Adrenal gland (tissue), 12 donors: ENCODE data around the gene DENND1C. TPM values are rescaled to one million over a fixed set of nuclear protein-coding genes. Genes with fewer than 3 reads are reported as not detected.

ENCODE experiments used
- DNase-seq, 7 donors: peaks; one replicate each; pipeline ENCODE4 v3.0.0-alpha.2; 2019 to 2020
- H3K27ac ChIP-seq, 5 donors: fragments of 200-600 bp; sonication (generic) in 4 of 5; 1 replicate in 3 of 5; 2 replicates in 2 of 5; pipeline versions ENCODE4 v1.5.1 to v1.8.0; 2016 to 2020; ENCODE audit warnings: mild to moderate bottlenecking in 1 of 5
- H3K27me3 ChIP-seq: fragments of 200-600 bp; 2 replicates; pipeline ENCODE4 v1.8.0; 2021
- H3K36me3 ChIP-seq, 2 donors: fragments of 200-600 bp; replicated peaks in 1 of 2; 1 replicate in 1 of 2; 2 replicates in 1 of 2; pipeline versions ENCODE4 v1.5.1 to v1.8.0; 2018 to 2022
- H3K4me1 ChIP-seq, 2 donors: fragments of 200-600 bp; replicated peaks in 1 of 2; 1 replicate in 1 of 2; 2 replicates in 1 of 2; pipeline versions ENCODE4 v1.5.1 to v1.8.0; 2018 to 2021
- H3K4me3 ChIP-seq, 4 donors: fragments of 200-600 bp; sonication (generic) in 3 of 4; one replicate each; pipeline ENCODE4 v1.5.1; 2016 to 2018
- H3K9me3 ChIP-seq, 3 donors: fragments of 200-600 bp; sonication (generic) in 1 of 3; replicated peaks in 1 of 3; 1 replicate in 2 of 3; 2 replicates in 1 of 3; pipeline versions ENCODE4 v1.5.1 to v1.8.0; 2016 to 2021
- CTCF ChIP-seq, 6 experiments: fragments of 450-650 bp in 4 of 6; fragments of 200-600 bp in 2 of 6; sonication (generic) in 1 of 6; IDR thresholded peaks; 1 replicate in 5 of 6; 2 replicates in 1 of 6; pipeline versions ENCODE4 v1.5.1 to v1.8.0; 2016 to 2021; ENCODE audit warnings: antibody characterized with exemption in 6 of 6, mild to moderate bottlenecking in 2 of 6, moderate library complexity in 1 of 6
- POLR2A ChIP-seq, 2 donors: fragments of 450-650 bp; IDR thresholded peaks; one replicate each; pipeline ENCODE4 v1.6.1; 2017; ENCODE audit warnings: antibody characterized with exemption in 2 of 2, mild to moderate bottlenecking in 2 of 2, moderate library complexity in 1 of 2
- WGBS, 4 donors: extraction: QIAGEN DNeasy Blood & Tissue Kit in 2 of 4; methylation state at CpG; one replicate each; pipeline versions ENCODE4 v1.1.5 to v1.1.7; 2013 to 2017; 5-methylcytosine and 5-hydroxymethylcytosine counted together
- intact Hi-C, 2 donors: fragments of 100-400 bp; cut with DNase I; formaldehyde crosslinking; loops; one replicate each; pipeline versions ENCODE4 v1.14.1 to v1.15.0; 2022 to 2023
- polyA plus RNA-seq, 3 donors: library from polyadenylated mRNA; stranded (reverse); fragments of 200-250 nt in 2 of 3; fragments of 350-450 nt in 1 of 3; fragmentation: Illumina TruSeq in 1 of 3; extraction: RNeasy Lipid Tissue Mini Kit (QIAGEN cat#74804) in 1 of 3; gene quantifications; one replicate each; pipeline ENCODE4 v1.2.3, GENCODE V29; 2013 to 2014
- total RNA-seq, 9 donors: library from RNA; depleted of rRNA in 4 of 9; stranded (reverse); fragments of >200 nt in 4 of 9; fragments of 120-200 nt in 1 of 9; fragmentation: NEBNext Ultra II Directional in 1 of 9; extraction: Animal tissue kit (Norgen Biotek cat#: 25700) in 1 of 9; gene quantifications; one replicate each; pipeline versions ENCODE4 v1.1.0 to v1.2.4, GENCODE V29; 2013 to 2023
- donor health status: healthy with polysubstance abuse.
- donor health status: Bipolar disorder and iron deficiency.
- donor health status: DM: yes; HTN: yes; CAD: no.
- donor health status: DM: no; HTN: no; CAD: no.
- donor health status: DM: no; HTN: no; CAD: no.
- donor health status: DM: yes; HTN: yes; CAD: no.

The DENND1C gene
- total and polyA plus RNA-seq, 12 donors: 0.66 to 12.1 (median 4.4) TPM

GRCh38 chr19:6427131-6427530 is 54.5 kb downstream of the DENND1C start:
- Histone ChIP-seq H3K27ac (no peak overlapping the region), H3K9me3 (no peaks in the 10 kb centered on the region), H3K4me1 (peaks cover 3 to 15% of the 10 kb centered on the region in 2 donors), H3K36me3 (no peaks in the 10 kb centered on the region), H3K4me3 (no peak overlapping the region), H3K27me3 (no peaks in the 10 kb centered on the region)
- TF ChIP-seq POLR2A (IDR thresholded peaks at IDR 0.05): no peak
- TF ChIP-seq CTCF (IDR thresholded peaks at IDR 0.05): no peak
- DNase-seq: peak in 1 of 7 donors; percentile 29
- intact Hi-C loops: no loop called here
- 88 to 95% (median 94%) methylated on average over 14 to 18 of the region's 18 CpGs for whole genome bisulfite sequencing, 4 donors

GRCh38 chr19:6425732-6426620 is 55.6 kb downstream of the DENND1C start:
- H3K4me3 ChIP-seq: peak overlapping the region in 1 of 4 donors; percentile 15
- H3K4me1 ChIP-seq: peaks cover 3 to 25% of the 10 kb centered on the region in 2 donors
- peak in 3 of 7 donors; percentile 38 to 67 (median 45) for DNase-seq
- peaks cover 0 to 9% of the 10 kb centered on the region in 2 donors for H3K36me3 ChIP-seq
- no peaks in the 10 kb centered on the region for H3K27me3 ChIP-seq
- TF ChIP-seq POLR2A (IDR thresholded peaks at IDR 0.05): no peak
- TF ChIP-seq CTCF (IDR thresholded peaks at IDR 0.05): peak in 2 of 6 experiments; percentile 2 to 10
- intact Hi-C loops: no loop called here
- H3K27ac ChIP-seq: peak overlapping the region in 4 of 5 donors; percentile 33 to 88 (median 78)
- WGBS, 4 donors: 93 to 99% (median 94%) methylated on average over 15 to 21 of the region's 21 CpGs
- H3K9me3 ChIP-seq: no peaks in the 10 kb centered on the region

DNA sequence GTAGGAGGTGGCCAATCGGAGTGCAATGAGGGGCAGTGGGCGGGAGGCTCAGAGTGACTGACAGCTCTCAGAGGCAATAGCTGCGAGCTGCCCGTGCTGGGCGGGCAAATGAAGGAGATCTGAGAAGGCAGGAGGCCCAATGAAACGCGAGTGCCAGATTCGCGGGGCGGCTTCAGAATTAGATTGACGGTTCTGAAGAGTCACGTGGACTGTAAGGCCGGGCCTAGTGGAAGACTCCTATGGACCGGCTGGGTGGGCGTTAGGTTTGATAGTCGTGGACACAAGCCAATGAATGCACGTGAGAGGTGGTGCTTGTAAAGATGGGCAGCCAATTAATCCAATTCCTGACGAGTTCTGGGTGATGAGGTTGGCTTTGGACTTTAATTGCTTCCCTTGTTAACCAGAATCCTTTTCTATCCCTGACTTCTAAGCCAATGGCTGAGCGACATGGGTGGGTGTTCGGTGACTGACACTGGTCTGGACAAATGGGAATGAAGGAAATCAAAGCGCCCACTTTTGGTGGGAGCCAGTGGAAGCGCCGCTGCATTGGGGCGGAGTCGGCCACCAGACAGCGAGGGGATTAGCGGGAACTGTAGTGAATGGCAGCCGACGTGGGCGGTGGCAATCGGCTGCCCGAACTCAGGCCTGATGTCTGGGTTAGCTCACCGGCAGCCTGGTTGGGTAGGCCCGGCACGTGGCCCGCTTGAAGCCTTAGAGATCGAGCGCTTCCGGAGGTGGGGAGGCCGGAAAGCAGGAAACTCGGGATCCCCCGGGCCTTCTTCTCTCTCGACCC is 56.5 kb downstream of the DENND1C start:
- intact Hi-C loops: no loop called here
- TF ChIP-seq CTCF (IDR thresholded peaks at IDR 0.05) (no peak), POLR2A (IDR thresholded peaks at IDR 0.05) (no peak)
- no peaks in the 10 kb centered on the region for H3K27me3 ChIP-seq
- H3K9me3 ChIP-seq: no peaks in the 10 kb centered on the region
- peak; percentile 100 for DNase-seq
- WGBS, 4 donors: 2 to 9% (median 6%) methylated on average over 28 to 43 of the region's 43 CpGs
- H3K4me3 ChIP-seq: peak overlapping the region in 1 of 4 donors; percentile 15
- H3K36me3 ChIP-seq: peaks cover 0 to 16% of the 10 kb centered on the region in 2 donors
- peak overlapping the region in 4 of 5 donors; percentile 33 to 88 (median 78) for H3K27ac ChIP-seq
- peaks cover 3 to 25% of the 10 kb centered on the region in 2 donors for H3K4me1 ChIP-seq
